ENCODE data around the gene FCGR2B. TPM values are rescaled to one million over a fixed set of nuclear protein-coding genes. Genes with fewer than 3 reads are reported as not detected.
"Not testable (repeated sequence)": the region's sequence is repeated elsewhere in the genome, so short reads cannot be mapped to it uniquely, and the experiment has no call there.

Gene FCGR2B
- polyA plus RNA-seq, 3 donors from 2014 or later: 1.9 to 21.0 (median 8.6) TPM

- peak overlapping the region; percentile 34 to 82 (median 76) for H3K4me3 Mint-ChIP-seq
- not testable (repeated sequence) for H3K27me3 Mint-ChIP-seq (ENCODE audit: low read depth in 3 of 3); H3K9me3 Mint-ChIP-seq; DNase-seq; H3K36me3 Mint-ChIP-seq
- peak overlapping the region; percentile 83 to 94 (median 88) for H3K27ac Mint-ChIP-seq
- H3K4me1 Mint-ChIP-seq: peaks cover 16 to 20% of the 10 kb centered on the region in 2 donors
Measured at GRCh38 chr1:161636189-161636782, 26.7 kb upstream of the FCGR2B start.

GRCh38 chr1:161636976-161637375 is 26.0 kb upstream of the FCGR2B start:
- H3K9me3 Mint-ChIP-seq; DNase-seq; H3K27me3 Mint-ChIP-seq (ENCODE audit: low read depth in 3 of 3); H3K36me3 Mint-ChIP-seq: not testable (repeated sequence)
- Mint-ChIP-seq H3K27ac (peak overlapping the region in 4 of 6 donors; percentile 77 to 88 (median 81)), H3K4me1 (peaks cover 16 to 21% of the 10 kb centered on the region in 2 donors), H3K4me3 (peak overlapping the region in 3 of 5 donors; percentile 2 to 51 (median 12))

DNA sequence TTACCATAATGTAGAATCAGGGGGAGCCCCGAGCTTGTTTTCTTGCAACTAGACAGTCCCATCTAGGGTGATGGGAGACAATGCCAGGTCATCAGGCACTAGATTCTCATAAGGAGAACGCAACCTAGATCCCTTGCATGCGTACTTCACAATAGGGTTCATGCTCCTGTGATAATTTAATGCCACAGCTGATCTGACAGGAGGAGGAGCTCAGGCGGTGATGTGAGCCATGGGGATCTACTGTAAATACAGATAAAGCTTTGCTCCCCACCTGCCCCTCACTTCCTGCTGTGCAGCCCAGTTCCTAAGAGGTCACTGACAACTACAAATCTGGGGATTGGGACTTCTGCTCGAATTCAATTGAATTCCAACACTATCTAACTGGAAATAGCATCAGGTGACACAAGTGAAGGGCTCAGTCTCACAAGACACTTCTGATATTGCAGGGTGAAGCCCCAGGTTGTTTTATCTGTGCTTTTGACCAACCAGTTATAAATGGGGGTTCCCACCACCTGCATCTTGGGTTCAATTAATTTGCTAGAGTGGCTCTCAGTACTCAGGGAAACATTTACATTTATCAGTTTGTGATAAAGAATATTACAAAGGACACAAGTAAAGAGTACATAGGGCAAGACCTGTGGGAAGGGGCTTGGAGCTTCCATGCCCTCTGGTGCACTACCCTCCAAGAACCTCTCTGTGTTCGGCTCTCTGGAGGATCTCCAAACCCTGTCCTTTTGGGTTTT is 24.5 kb upstream of the FCGR2B start:
- H3K4me3 Mint-ChIP-seq; DNase-seq; H3K27ac Mint-ChIP-seq; H3K27me3 Mint-ChIP-seq (ENCODE audit: low read depth in 3 of 3); H3K9me3 Mint-ChIP-seq; H3K36me3 Mint-ChIP-seq: not testable (repeated sequence)
- peaks cover 28 to 36% of the 10 kb centered on the region in 2 donors for H3K4me1 Mint-ChIP-seq

DNA sequence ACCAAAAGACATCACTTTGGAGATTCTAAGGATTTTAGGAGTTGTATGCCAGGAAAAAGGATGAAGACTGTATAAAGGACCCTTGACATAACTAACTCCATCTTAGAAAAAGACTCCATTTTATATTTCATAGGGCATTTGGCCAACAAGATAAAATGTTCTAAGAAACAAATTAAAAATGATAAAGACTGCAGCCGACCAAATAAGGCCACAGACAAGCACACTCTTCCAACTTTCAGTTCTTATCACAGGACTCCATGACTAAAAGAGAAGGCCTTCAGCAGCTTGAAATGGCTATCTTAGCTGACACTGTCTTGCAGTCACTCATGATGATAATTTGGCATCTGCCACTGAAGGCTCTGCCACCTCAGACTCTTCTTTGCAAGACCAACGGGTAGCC is 23.7 kb upstream of the FCGR2B start:
- DNase-seq; H3K4me3 Mint-ChIP-seq; H3K27ac Mint-ChIP-seq; H3K36me3 Mint-ChIP-seq; H3K27me3 Mint-ChIP-seq (ENCODE audit: low read depth in 3 of 3); H3K9me3 Mint-ChIP-seq: not testable (repeated sequence)
- H3K4me1 Mint-ChIP-seq: peaks cover 35 to 44% of the 10 kb centered on the region in 2 donors

- Mint-ChIP-seq H3K4me3 (peak overlapping the region; percentile 52 to 76 (median 69)), H3K4me1 (peaks cover 38 to 49% of the 10 kb centered on the region in 2 donors), H3K27ac (peak overlapping the region; percentile 80 to 92 (median 86))
- peak in 1 of 3 donors; percentile 24 for DNase-seq
- not testable (repeated sequence) for H3K9me3 Mint-ChIP-seq; H3K36me3 Mint-ChIP-seq; H3K27me3 Mint-ChIP-seq (ENCODE audit: low read depth in 3 of 3)
Measured at GRCh38 chr1:161642697-161643096, 20.2 kb upstream of the FCGR2B start.

DNA sequence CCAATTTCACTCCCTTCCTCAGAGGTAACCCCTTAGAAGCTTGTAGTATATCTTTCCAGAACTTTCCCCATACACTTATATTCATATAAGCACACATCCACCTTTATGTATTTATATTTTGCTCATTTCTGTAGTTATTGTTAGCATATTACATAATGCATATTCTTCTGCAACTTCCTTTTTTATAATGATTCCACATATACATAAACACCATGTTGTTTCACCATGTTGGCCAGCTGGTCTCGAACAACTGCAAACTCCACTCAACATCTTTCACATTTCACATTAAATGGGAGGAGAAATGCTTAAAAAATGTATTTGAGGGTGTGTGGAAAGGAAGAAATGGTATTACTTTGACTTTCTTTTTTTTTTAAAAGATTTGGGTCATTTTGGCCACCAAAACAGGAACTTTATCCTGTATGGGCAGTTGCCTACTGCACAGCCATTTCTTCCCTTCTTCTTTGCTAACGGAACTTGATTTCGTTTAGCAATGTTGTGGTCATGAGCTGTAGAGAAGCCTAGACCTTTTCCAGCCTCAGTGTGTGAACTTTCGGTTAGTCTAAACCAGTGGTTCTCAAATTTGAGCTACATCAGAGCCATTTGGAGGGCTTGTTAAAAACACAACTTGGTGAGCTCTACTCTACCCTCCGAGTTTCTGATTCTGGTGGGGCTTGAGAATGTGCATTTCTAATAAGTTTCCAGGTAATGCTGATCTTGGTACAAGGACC is 19.3 kb upstream of the FCGR2B start:
- H3K27me3 Mint-ChIP-seq (ENCODE audit: low read depth in 3 of 3); H3K36me3 Mint-ChIP-seq; H3K9me3 Mint-ChIP-seq: not testable (repeated sequence)
- peaks cover 40 to 52% of the 10 kb centered on the region in 2 donors for H3K4me1 Mint-ChIP-seq
- peak in 1 of 3 donors; percentile 42 for DNase-seq
- peak overlapping the region; percentile 24 to 60 (median 43) for H3K4me3 Mint-ChIP-seq
- peak overlapping the region; percentile 73 to 89 (median 83) for H3K27ac Mint-ChIP-seq

DNA sequence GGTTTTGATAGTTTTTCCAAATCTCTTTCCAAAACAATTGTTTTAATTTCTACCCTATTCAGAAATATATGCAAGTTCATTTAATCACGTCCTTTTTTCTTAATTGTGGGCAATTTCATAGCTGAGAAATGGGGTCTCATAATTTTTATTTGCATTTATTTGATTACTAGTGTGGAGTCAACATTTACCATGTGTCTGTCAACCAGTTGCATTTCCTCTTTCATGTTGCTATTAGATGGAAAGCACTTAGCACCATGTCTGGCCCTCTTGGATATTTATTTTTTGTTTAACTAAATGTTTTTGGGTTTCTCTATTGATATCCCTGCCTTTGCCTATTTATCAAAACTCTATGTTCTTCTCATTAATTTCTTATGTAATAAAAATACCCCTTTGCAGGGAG is 18.1 kb upstream of the FCGR2B start:
- H3K4me3 Mint-ChIP-seq: peak overlapping the region in 4 of 5 donors; percentile 21 to 48 (median 42)
- H3K27ac Mint-ChIP-seq: peak overlapping the region; percentile 35 to 78 (median 64)
- H3K4me1 Mint-ChIP-seq: peaks cover 40 to 52% of the 10 kb centered on the region in 2 donors
- not testable (repeated sequence) for DNase-seq; H3K27me3 Mint-ChIP-seq (ENCODE audit: low read depth in 3 of 3); H3K9me3 Mint-ChIP-seq; H3K36me3 Mint-ChIP-seq

DNA sequence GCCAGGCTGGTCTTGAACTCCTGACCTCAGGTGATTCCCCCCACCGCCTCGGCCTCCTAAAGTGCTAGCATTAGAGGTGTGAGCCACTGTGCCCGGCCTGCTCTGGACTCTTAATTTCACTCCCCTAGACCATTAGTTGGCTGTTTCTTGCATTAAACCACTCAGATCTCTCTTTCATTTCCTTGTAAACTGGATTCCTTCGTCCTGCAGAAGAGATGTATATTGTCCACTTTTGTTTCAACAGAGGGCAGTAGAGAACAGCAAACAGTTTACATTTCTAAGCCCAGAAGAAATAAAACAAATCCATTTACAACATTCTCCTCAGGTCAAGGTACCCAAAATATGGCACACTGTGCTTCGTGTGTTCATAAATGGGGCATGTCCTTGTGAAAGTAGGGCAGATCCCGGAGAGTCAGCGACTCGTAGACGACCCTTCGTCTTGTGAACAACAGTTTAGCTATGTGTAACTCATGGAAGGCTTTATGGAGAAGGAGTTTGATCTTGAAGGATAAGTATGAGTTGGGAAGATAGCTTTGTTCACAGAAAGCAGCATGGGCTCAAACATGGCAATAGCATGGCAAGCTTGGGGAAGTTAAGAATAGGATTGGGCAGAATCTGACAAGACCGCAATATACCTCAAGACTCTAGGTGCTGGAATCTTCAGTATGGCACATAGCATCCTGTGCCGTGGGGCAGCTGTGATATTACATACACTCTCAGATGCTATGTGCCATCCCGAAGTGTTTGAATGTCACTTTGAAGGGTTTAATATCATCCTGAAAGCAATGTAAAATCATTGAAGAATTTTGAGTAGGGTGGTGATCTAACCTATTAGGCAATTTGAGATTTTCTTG is 15.2 kb upstream of the FCGR2B start:
- not testable (repeated sequence) for H3K9me3 Mint-ChIP-seq
- peak overlapping the region in 4 of 5 donors; percentile 36 to 69 (median 45) for H3K4me3 Mint-ChIP-seq

DNA sequence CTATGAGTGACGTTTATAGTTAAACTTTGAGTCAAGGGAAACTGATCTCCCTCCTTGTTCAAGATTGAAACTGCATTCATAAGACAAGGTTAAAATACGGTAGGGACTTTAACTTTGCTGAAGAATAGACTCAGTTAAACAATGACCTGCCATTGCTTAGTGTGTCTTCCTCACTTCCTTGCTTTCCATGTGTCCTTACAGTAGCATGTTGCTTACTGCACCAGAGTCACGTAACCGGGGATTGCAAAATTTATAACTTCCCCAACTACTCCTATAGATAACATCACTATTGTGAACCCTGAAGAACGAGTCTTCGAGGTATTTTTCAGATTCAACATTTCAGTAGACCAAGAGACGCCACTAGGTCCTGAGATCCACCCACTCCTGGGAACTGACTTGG is 9.4 kb upstream of the FCGR2B start:
- not testable (repeated sequence) for H3K27ac Mint-ChIP-seq; H3K4me3 Mint-ChIP-seq; DNase-seq; H3K4me1 Mint-ChIP-seq; H3K27me3 Mint-ChIP-seq (ENCODE audit: low read depth in 3 of 3); H3K9me3 Mint-ChIP-seq
- H3K36me3 Mint-ChIP-seq: peaks cover 0 to 11% (median 0%) of the 10 kb centered on the region in 3 donors

More for the DNA sequence above, 15.2 kb upstream of the FCGR2B start:
- not testable (repeated sequence) for H3K27me3 Mint-ChIP-seq (ENCODE audit: low read depth in 3 of 3)
- DNase-seq: peak; percentile 48 to 50 (median 50)
- Mint-ChIP-seq H3K36me3 (peaks cover 0 to 12% (median 0%) of the 10 kb centered on the region in 3 donors), H3K27ac (peak overlapping the region; percentile 49 to 82 (median 75)), H3K4me1 (peaks cover 33 to 43% of the 10 kb centered on the region in 2 donors)

GRCh38 chr1:161653971-161654370 is 9.0 kb upstream of the FCGR2B start:
- H3K4me3 Mint-ChIP-seq, DNase-seq, H3K27ac Mint-ChIP-seq: not testable (repeated sequence)

GRCh38 chr1:161658524-161658923 is 4.4 kb upstream of the FCGR2B start:
- H3K4me3 Mint-ChIP-seq; H3K27me3 Mint-ChIP-seq (ENCODE audit: low read depth in 3 of 3); H3K27ac Mint-ChIP-seq; DNase-seq; H3K9me3 Mint-ChIP-seq; H3K4me1 Mint-ChIP-seq; H3K36me3 Mint-ChIP-seq: not testable (repeated sequence)

More at GRCh38 chr1:161653971-161654370, 9.0 kb upstream of the FCGR2B start:
- H3K9me3 Mint-ChIP-seq; H3K4me1 Mint-ChIP-seq; H3K27me3 Mint-ChIP-seq (ENCODE audit: low read depth in 3 of 3): not testable (repeated sequence)
- peaks cover 0 to 11% (median 0%) of the 10 kb centered on the region in 3 donors for H3K36me3 Mint-ChIP-seq

GRCh38 chr1:161661660-161662311 is 1.2 kb upstream of the FCGR2B start:
- H3K27me3 Mint-ChIP-seq (ENCODE audit: low read depth in 3 of 3); H3K4me1 Mint-ChIP-seq; H3K36me3 Mint-ChIP-seq; H3K27ac Mint-ChIP-seq; H3K4me3 Mint-ChIP-seq; H3K9me3 Mint-ChIP-seq: not testable (repeated sequence)
- peak; percentile 31 to 62 (median 61) for DNase-seq

DNA sequence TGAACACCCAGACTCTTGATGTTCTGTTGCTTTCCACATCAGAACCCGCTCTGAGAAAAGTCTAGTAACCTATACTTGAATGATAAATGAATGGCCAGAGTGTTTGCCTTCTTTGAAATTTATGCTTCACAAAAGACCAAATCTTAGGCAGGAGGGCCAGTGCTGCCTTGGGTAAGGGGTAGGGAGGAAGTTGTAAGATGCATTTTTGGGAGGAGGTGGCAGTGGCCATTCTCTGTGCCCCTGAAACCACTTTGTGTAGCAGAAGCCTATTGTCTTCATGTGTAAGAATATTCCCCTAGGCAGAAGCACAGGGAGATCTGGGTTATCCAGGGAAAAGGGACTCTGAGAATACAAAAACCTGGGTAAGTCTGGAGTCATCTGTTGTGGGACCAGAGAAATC is 626 bp downstream of the FCGR2B start:
- H3K4me1 Mint-ChIP-seq; H3K27me3 Mint-ChIP-seq (ENCODE audit: low read depth in 3 of 3); H3K36me3 Mint-ChIP-seq; H3K9me3 Mint-ChIP-seq; DNase-seq; H3K27ac Mint-ChIP-seq; H3K4me3 Mint-ChIP-seq: not testable (repeated sequence)
